DND-41 (cell line): Measurements from ENCODE around the gene YIPF4.

Experiments
- EZH2 ChIP-seq: IDR thresholded peaks from 3 replicates; pipeline ENCODE4 v1.6.1; 2012; ENCODE audit warnings: borderline replicate concordance, low read depth, mild to moderate bottlenecking, moderate library complexity, low read length, inconsistent platforms; ENCODE audit not compliant: severe bottlenecking
- TF ChIP-seq, protein P1 (sequence below): IDR thresholded peaks from 2 replicates; pipeline ENCODE4 v1.5.1; 2012; ENCODE audit warnings: borderline replicate concordance, low read length, moderate library complexity, mild to moderate bottlenecking; ENCODE audit not compliant: poor library complexity, severe bottlenecking; ENCODE audit errors: extremely low read depth

DNA sequence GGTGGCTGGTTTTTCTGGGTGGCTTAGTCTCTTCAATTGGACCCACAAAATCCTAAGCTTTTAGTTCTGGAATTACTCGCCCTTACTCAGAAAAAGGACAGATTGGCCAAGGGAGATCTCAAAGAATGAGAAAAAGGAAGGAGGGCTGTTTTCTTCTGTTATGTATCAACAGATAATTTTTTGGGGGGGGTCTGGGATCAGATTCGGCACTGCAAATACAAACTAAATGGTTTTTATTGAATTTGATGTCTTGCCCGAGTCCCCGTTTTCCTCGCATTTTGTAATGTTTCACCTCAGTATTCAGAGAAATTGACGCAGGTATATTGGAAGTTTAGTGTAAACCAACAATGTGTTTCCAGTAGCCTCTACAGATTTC lies 762 bp downstream of the YIPF4 start:
- TF ChIP-seq, protein P1, sequence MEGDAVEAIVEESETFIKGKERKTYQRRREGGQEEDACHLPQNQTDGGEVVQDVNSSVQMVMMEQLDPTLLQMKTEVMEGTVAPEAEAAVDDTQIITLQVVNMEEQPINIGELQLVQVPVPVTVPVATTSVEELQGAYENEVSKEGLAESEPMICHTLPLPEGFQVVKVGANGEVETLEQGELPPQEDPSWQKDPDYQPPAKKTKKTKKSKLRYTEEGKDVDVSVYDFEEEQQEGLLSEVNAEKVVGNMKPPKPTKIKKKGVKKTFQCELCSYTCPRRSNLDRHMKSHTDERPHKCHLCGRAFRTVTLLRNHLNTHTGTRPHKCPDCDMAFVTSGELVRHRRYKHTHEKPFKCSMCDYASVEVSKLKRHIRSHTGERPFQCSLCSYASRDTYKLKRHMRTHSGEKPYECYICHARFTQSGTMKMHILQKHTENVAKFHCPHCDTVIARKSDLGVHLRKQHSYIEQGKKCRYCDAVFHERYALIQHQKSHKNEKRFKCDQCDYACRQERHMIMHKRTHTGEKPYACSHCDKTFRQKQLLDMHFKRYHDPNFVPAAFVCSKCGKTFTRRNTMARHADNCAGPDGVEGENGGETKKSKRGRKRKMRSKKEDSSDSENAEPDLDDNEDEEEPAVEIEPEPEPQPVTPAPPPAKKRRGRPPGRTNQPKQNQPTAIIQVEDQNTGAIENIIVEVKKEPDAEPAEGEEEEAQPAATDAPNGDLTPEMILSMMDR, result no peak
- TF ChIP-seq EZH2, result no peak
